ENCODE data around the gene SLC16A10. TPM values are rescaled to one million over a fixed set of nuclear protein-coding genes. Genes with fewer than 3 reads are reported as not detected.

The SLC16A10 gene
- total RNA-seq, 1 donor from 2014 or later, result 4.8 TPM

- H3K4me1 Mint-ChIP-seq, result no peaks in the 10 kb centered on the region
- H3K4me1 ChIP-seq, result no peaks in the 10 kb centered on the region
- H3K27ac ChIP-seq, result no peak overlapping the region
- no peaks in the 10 kb centered on the region for H3K27me3 ChIP-seq
- H3K9ac ChIP-seq, result no peak overlapping the region
- no peak for TF ChIP-seq EZH2phosphoT487 (IDR thresholded peaks at IDR 0.05)
- TF ChIP-seq EZH2 (IDR thresholded peaks at IDR 0.05), result no peak
- TF ChIP-seq CTCF (IDR thresholded peaks at IDR 0.05), result no peak
- no peaks in the 10 kb centered on the region for H3K36me3 ChIP-seq
- no peak overlapping the region for H2AFZ ChIP-seq (replicated peaks)
- no peaks in the 10 kb centered on the region for H3K9me3 Mint-ChIP-seq
- no peak for DNase-seq (ENCODE audit: low spot score)
- no peaks in the 10 kb centered on the region for H3K27me3 Mint-ChIP-seq (ENCODE audit: insufficient read depth, low read depth)
- no peak overlapping the region for H3K4me3 ChIP-seq
- no peaks in the 10 kb centered on the region for H3K9me3 ChIP-seq (ENCODE audit: low read depth)
- no peaks in the 10 kb centered on the region for H3K79me2 ChIP-seq (ENCODE audit: low read depth)
- no peak overlapping the region for H3K4me2 ChIP-seq
- no peaks in the 10 kb centered on the region for H3F3A ChIP-seq (ENCODE audit: low read depth)
- no peaks in the 10 kb centered on the region for H4K20me1 ChIP-seq (ENCODE audit: low read depth)
- H3K36me3 Mint-ChIP-seq, result no peaks in the 10 kb centered on the region
- no peak overlapping the region for H3K4me3 Mint-ChIP-seq
- no peak overlapping the region for H3K27ac Mint-ChIP-seq
Observed at GRCh38 chr6:111243095-111243494, 155.8 kb downstream of the SLC16A10 start.

GRCh38 chr6:111248789-111249188, 161.5 kb downstream of the SLC16A10 start:
- Histone ChIP-seq H3K79me2 (ENCODE audit: low read depth) (no peaks in the 10 kb centered on the region), H3K36me3 (no peaks in the 10 kb centered on the region)

GRCh38 chr6:111250791-111251354, 163.6 kb downstream of the SLC16A10 start:
- H3F3A ChIP-seq (ENCODE audit: low read depth), result peaks cover 31% of the 10 kb centered on the region
- no peak overlapping the region for H3K4me2 ChIP-seq
- TF ChIP-seq EZH2phosphoT487 (IDR thresholded peaks at IDR 0.05), result no peak
- TF ChIP-seq CTCF (IDR thresholded peaks at IDR 0.05), result no peak
- no peak for TF ChIP-seq EZH2 (IDR thresholded peaks at IDR 0.05)
- H3K27ac ChIP-seq, result no peak overlapping the region
- H3K4me1 ChIP-seq, result peaks cover 19% of the 10 kb centered on the region
- no peak for DNase-seq (ENCODE audit: low spot score)
- Mint-ChIP-seq H3K4me1 (peaks cover 20% of the 10 kb centered on the region), H3K36me3 (no peaks in the 10 kb centered on the region), H3K4me3 (no peak overlapping the region), H3K9me3 (no peaks in the 10 kb centered on the region), H3K27ac (no peak overlapping the region), H3K27me3 (ENCODE audit: insufficient read depth, low read depth) (peaks cover 3% of the 10 kb centered on the region)
- peaks cover 12% of the 10 kb centered on the region for H3K27me3 ChIP-seq
- H3K36me3 ChIP-seq, result no peaks in the 10 kb centered on the region
- H3K79me2 ChIP-seq (ENCODE audit: low read depth), result no peaks in the 10 kb centered on the region
- H3K9ac ChIP-seq, result no peak overlapping the region
- H2AFZ ChIP-seq (replicated peaks), result no peak overlapping the region
- H3K4me3 ChIP-seq, result no peak overlapping the region
- no peaks in the 10 kb centered on the region for H4K20me1 ChIP-seq (ENCODE audit: low read depth)
- no peaks in the 10 kb centered on the region for H3K9me3 ChIP-seq (ENCODE audit: low read depth)

More at GRCh38 chr6:111248789-111249188, 161.5 kb downstream of the SLC16A10 start:
- H3F3A ChIP-seq (ENCODE audit: low read depth), result peaks cover 17% of the 10 kb centered on the region
- no peaks in the 10 kb centered on the region for H3K27me3 ChIP-seq
- H2AFZ ChIP-seq (replicated peaks), result no peak overlapping the region
- no peaks in the 10 kb centered on the region for H4K20me1 ChIP-seq (ENCODE audit: low read depth)
- TF ChIP-seq EZH2 (IDR thresholded peaks at IDR 0.05) (no peak), CTCF (IDR thresholded peaks at IDR 0.05) (no peak), EZH2phosphoT487 (IDR thresholded peaks at IDR 0.05) (no peak)
- Mint-ChIP-seq H3K4me1 (peaks cover 7% of the 10 kb centered on the region), H3K27ac (no peak overlapping the region), H3K4me3 (no peak overlapping the region), H3K27me3 (ENCODE audit: insufficient read depth, low read depth) (peaks cover 3% of the 10 kb centered on the region), H3K9me3 (no peaks in the 10 kb centered on the region), H3K36me3 (no peaks in the 10 kb centered on the region)
- peaks cover 5% of the 10 kb centered on the region for H3K4me1 ChIP-seq
- no peak overlapping the region for H3K27ac ChIP-seq
- no peak for DNase-seq (ENCODE audit: low spot score)
- no peak overlapping the region for H3K4me3 ChIP-seq
- H3K9ac ChIP-seq, result no peak overlapping the region
- H3K4me2 ChIP-seq, result no peak overlapping the region
- H3K9me3 ChIP-seq (ENCODE audit: low read depth), result no peaks in the 10 kb centered on the region
